GM21390 (cell line): ENCODE data around the gene AOPEP.

Experiments used
- ATAC-seq: cut with Tn5 transposase; IDR thresholded peaks from one replicate; pipeline ENCODE4 v1.9.1; 2021; ENCODE audit not compliant: unreplicated experiment

AOPEP gene

DNA sequence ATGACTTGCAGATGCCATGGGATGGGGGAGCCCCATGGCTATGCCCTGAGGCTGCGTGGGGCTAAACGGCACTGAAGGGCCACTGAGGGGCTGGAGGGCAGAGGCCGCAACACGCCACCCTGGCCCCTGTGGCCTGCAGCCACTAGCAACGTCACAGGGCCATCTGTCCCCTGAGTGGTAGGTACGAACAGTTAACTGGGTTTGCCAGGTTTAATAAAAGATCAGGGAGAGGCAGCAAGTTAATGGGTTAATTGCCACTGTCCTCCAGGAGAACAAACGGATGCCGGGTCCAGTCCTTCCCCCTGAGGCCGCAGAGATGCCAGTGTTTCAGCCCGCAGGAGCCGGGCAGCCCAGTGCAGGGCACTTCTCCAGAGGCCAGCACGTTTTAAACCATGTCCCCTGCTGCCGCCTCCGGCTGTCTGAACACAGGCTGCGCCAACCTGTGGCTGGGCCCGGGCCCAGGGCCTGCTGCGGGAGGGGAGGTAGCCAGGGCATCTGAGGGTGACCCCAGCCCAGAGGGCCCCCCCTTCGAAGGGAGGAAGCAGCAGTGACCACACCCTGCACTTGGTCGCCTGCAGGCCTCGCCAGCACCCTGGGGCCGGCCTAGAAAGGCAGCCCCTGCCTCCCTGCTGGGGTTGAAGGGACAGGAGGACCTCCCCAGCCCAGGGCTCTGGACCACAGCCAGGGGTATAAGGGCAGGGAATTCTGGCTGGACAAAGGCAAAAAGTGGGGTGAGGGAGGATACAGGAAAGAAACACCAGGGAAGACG lies 363.7 kb downstream of the AOPEP start:
- ATAC-seq = no peak

DNA sequence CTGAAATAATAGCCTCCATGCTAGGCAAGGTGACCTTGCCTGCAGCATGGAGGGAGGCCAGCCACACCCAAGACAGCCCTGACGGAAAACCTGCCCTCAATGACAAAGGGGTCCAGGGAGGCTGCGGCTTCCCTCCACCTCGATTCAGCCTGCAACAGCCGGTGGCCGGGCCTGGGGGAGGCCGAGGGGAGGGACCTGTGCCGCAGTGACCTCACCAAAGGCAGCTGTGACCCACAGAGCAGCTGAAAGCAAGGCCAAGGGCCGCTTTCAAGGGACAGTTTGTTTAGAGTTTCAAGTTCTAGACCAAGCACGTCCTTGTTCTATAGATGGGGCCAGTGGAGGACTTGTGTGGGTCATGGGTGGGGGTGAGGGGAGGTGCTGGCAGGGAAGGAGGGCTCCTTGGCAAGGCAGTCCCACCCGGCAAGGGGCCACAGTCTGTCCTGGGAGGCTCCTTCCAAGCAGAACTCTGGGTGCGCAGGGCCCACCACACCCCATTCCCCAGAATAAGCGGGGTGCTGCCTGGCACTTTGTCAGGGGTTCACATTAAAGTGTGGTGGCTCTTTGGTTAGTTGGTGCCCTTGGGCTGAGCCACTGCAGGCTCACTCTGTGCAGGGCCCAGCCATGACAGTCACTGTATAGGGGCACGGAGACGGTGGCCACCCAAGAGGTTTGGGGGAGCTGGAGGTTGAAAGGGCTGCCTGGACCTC lies 364.5 kb downstream of the AOPEP start:
- no peak for ATAC-seq

DNA sequence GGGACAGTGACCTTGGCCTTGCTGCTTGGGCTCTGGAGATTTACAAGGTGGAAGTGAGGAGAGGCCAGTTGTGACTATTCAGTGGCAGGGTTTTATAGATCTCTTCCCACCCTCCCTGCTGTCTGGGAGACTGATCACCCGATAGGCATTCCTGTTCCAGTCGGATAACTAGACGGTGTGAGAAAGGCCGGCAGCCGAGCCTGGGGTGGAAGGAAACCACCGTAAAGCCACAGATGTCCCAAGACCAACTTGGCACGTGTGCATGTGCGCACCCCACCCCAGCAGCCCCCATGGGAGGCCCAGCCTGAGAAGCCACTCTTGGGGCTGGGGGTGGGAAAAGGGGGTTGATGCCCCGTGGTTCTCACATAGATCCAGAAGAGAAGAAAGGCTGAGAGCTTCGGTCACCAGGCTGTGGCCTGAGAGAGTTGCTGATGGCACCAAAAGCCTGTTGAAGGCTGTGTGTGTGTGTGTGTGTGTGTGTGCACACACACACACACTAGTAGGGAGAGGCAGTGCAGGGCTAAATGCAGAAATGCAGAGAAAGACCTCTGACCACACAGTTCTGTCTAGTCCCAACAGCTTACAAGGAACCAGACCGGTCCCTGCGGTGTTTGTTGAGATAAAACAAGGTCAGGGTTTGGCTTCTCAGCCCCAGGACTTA lies 365.2 kb downstream of the AOPEP start:
- no peak for ATAC-seq

DNA sequence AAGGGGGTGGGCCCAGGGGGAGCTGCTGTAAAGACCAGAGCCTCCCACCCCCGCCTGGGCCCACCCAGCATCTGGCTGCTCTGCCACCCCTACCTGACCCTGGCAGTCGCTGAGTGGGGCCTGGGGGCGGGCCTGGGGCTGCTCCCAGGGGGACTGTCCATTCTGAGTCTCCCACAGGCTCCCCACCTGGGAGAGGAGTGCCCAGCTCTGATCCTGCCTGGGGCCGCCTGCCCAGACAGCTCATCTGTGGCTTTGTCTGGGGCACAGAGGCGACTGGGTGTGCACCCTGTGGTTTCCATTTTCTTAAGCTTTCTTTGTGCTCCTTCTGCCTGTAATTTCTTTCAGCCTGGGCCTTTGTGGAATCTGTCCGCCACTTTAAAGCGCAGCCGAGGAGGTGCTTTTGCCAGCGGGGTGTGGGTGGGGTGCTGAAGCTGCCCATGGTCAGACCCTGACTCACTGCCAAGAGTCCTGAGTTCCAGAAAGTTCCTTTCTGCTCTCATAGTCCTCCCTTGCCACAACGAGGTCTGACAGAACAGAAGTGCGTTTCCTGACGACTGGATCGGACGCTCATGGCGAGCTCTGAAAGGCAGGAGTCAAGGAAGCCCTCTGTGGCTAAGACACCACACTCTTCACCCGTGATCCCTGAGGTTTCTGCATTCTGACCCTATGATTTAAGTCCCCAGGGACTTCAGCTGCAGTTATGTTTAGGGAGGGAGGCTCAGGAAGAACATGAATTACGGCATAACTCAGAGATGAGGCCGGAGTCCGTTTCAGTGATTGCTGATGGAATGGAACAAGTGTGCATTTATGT lies 366.0 kb downstream of the AOPEP start:
- ATAC-seq = no peak

DNA sequence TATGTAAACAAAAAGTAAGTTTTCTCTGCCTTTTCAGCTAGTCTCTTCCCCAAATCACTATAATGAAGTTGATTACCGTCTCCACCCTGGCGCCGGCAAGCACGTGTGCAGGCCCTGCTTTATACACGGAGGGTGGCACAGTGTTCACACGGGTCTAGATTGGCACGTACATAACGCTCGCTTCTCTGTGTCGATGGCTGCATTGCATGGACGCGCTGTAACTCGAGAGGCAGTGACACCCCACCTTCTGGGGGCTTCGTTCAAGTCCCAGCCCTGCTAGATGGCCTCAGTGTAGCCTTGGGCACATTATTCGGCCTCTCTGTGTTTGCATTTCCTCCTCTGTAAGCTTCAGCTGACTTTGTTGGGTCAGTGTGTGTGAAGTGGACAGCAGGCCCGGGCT lies 367.1 kb downstream of the AOPEP start:
- no peak for ATAC-seq

DNA sequence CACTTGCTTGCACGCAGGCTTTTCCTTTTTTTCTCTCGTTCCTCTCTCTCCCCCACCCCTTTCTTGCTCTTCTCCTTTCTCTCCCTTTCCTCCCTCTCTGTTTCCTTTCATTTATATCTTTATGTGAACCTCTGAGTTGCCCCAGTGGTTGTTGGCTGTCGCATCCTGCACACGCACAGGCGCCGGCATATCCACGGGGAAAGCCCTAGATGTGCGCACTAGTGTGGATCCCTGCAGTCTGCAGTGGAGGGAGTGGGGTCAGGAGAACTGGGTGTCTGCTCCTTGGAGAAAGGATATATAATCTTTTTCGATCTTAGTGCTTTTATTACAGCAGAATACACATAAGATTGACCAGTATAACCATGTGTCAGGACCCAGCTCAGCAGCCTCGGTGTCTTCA lies 367.5 kb downstream of the AOPEP start:
- ATAC-seq = no peak

DNA sequence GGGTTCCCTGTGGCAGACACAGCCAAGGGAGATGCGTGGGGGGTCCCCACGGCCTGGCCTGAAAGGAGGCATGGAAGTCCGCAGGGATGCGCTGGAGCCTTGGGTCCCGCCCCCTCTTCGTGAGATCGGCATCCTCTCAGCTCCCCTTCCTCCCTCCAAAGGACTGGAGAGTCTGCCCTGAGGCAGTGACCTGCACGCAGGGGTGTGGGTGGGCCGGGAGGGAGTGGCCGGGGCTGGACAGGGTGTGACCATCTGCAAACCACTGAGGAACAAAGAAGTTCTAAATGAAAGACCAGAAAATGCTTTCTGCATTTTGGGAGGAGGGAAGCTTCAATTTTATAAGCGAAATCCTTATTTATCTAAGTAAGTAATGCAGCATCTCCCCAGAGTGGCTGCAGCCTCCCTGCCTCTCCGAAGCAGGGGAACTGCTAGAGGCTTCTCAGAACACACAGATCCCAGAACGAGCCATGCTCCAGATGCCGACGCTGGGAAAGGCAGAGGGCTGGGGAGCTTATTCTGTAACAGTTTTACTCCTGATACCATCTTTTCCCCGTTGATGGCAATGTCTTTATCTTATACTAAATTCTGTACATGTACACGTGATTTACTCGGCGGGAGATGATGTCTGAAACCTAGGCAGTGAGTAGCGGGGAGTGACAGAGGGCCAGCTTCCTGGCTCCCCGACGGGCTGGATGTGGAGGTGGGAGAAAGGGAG lies 369.3 kb downstream of the AOPEP start:
- ATAC-seq = no peak

DNA sequence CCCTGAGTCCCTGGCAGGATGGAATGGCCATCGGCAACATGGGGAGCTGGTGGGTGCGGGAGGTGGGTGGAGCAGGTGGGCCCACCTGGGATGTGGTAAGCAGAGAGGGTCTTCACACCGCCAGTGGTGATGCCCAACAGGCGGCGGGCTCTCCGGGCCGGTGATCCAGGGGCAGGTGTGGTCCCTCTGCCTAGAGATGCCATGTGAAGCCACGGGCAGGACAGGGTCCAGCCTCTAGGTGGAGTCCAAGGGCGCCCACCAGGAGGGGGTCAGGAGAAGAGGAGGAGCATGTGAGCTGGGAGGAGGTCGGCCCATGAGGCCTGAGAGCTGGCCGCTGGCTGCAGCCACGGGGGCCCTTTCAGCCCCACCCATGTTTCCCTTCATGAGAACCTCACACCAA lies 369.9 kb downstream of the AOPEP start:
- no peak for ATAC-seq

DNA sequence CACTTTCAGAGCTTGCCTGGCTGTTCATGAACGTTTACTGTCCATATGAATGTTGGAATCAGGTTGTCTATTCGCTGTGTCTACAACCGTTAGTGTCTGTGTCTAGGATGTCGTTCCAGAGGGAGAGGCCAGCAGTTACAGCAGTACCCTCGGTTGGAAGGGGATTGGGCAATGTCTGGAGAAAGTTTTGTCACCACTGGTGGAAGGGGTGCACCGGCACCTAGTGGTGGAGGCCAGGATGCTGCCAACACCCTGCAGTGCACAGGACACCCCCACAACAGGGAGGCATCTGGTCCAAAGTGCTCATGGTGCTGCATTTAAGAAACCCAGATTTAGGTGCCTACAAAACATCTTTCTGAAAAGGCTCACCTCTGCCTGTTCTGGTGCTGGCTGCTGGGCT lies 370.3 kb downstream of the AOPEP start:
- no peak for ATAC-seq

DNA sequence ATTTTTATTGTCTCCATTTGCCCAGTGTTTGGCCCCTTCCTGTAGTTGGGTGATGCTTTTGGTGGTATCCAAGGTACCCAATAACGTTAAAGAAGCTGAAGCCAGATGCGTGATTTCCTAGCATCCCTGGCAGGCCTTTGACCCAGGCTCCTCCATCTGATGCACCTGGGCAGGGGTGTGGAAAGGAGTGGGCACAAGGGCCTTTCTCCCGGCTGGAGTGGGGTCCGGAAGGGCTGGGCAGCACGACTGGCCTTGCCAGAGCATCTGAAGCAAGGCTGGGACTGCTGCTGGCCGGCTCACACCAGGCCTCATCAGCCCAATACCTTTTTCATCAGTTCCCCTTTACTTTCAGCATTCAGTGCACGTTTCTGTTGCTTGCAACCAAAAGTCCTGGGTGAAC lies 370.8 kb downstream of the AOPEP start:
- no peak for ATAC-seq

DNA sequence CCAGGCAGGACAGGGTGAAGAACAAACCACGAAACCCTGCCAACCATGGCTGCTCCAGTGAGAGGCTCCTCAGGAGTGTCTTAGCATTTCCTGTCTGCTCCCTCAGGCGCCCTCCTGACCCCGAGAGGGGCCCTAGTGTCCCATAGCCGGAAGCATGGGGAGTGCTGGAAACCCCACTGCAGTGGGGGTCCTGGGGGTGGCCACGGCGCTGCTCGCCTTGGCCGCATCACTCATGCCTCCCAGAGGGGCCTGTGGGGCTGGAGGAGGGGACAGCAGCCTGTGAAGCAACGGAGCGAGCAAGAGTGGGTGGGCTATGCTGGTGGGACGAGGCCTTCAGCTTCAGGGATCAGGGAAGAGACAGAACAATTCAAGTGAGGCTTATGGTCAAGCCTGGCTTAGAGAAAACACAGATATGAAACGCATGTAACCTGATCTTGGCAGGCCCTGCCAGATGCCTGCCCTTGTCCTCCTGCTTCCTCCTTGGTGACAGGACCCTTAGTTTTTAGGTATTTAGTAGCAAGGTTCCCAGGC lies 372.0 kb downstream of the AOPEP start:
- ATAC-seq = no peak

DNA sequence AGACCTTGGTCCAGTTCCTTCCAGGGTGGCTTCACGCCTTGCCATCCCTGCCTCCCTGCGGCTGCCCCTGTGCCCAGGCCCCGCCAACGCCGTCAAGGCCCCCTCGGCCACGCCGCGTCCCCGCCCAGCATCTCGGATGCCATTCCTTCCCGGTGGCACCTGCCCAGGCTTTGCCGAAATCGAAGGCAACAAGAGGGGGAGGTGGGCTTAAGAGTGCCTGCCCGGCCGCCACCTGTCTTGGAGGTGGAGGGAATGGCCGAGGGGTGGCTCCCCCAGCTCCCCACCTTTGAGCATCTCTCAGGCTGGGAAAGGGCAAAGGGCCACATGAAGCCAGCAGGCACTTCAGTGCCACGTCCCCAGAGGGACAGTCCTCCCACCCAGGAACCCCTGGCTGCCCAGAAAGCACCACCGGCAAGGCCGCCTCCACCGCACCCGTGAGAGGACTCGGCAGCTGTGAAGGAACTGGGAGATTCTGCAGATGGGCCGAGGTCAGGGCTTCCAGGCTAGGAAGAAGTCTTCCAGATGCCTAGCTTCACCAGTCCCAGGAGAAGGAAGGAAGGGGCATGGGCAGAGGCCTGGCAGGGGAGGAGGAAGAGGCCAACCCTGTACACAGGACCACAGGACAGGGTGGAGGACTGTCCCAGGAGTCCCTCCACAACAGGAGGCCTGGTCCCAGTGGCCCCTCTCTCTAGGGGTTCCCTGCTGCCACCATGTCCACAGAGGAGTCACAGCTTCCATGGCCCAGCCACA lies 373.0 kb downstream of the AOPEP start:
- ATAC-seq = no peak

DNA sequence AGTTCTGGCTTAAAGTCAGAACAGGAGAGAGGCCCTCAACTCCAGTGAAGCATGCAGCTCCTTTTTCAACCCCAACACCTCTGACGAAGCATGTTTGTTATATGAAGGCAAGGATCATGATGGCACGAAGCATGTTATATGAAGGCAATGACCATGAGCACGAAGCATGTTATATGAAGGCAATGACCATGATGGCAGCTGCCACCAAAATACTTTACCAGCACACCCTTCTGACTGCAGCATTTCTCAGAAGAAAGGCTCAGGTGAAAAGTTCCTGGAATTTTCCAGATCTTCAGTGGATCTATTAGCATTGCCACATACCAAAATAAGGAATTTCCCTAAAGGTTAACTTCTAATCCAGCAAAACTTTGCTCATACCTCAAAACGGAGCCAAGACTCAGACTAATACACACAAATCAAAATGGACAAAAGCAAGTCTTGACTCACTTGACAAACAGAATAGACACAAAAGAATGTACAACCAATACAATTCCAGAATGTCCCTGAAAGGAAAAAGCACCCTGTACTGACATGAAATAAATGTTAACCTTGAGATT lies 373.6 kb downstream of the AOPEP start:
- ATAC-seq = no peak

DNA sequence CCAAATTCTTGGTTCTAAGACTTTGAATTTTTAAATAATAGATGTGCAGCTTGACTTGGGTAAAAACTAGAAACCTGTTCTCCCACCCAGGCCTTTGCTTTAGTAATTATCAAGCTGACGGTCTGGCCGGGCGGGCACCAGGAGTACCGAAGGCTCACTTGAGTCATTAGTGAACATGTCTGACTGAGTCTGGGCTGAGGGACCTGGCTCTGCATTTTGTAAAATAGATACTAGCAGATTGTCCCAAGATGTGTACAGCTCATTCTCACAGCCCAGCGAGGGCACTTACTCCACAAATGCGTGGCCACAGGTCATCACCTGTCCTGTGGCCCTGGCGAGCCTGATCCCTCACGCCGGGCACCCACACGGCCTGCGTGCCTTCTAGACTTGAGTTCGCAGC lies 374.8 kb downstream of the AOPEP start:
- no peak for ATAC-seq

DNA sequence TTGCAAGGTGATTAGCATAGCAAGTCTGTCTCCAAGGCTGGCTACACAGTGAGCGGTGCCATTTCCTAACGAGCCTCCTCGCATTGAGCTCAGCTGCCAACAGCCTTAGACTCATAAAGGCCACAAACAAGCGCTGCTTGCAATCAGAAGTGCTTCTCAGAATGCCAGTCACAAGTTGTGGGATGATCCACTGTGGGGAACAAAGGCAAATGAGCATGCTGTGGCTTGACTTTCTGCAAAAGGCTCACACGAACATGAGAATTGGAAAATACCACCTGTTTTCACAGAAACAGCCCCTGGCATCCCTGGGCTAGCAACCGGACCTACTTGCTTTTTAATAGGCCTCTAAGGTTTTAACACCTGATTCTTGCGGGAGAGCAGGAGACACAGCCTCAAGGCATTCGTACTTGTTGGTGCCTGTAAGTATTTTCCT lies 375.5 kb downstream of the AOPEP start:
- no peak for ATAC-seq

DNA sequence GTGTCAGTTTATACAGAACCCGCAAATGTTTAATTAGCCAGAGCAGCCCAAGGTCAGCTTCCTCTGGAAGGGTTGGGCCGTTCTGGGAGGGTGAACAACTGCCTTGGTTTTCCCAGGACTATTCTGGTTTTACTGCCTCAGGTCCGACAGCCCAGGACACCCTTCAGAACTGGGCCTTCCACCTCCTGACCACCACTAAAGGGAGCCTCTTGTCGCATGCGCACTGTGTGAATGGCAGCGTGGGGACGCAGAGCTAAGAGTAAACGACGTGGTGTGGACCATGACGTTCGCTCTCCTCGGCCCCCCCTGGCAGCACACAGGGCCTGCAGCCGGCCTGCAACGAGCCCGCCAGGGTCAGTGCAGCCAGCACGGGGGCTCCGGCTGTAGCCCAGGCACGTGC lies 376.1 kb downstream of the AOPEP start:
- no peak for ATAC-seq

DNA sequence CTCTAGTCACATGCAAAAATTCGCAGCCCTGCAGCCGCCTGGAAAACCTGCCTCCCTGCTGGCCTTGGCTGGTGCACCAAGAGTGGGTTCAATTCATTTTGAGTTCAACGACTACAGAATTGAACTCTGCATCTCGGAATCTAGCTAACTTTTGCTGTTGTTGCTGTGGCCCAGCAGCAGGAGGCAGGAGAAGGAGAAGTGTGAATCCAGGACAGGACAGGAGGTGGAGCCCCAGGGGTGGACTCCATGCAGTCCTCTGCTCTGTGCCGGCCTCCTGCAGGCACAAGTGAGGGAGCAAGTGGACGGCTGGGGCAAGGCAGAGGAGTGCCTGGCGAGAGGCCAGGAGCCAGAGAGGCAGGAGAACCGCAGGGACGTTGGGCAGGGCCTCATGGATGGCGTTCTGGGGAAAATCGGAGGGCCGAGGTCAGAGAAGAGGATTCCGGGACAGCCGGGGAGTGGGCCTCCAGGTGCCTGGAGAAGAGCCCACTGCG lies 376.8 kb downstream of the AOPEP start:
- ATAC-seq = no peak

DNA sequence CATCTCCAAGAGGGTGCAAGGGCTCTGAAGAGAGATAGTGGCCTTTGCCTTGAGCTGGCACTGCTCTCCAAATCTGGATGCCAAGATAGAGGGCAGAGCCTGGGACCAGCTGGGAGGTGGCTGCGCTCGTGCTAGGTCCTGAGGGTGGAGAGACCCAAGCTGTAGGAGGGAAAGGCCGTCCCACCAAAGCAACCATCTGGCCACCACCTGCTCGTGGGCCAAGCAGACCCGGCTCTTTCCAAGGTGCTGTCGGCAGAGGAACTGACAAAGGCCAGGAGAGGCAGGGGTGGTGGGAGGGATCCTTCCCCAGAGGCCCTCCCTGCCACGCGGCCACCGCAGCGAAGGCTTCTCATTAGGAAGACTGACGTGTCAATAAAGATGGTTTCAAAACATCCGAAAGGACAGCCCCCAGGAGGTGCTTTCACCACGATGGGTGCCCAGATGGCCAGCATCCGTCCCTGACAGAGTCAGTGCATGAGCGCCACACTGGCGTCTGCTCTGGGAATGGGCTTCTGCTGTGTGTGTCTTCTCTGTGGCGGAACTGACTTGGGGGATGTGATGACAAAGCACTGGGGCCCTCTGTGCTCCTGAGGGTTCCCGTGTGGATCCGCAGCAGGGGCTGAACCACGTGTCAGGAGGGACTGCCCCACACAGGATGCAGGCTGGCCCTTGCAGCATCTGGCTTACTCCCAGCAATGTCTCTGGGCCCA lies 377.5 kb downstream of the AOPEP start:
- no peak for ATAC-seq

DNA sequence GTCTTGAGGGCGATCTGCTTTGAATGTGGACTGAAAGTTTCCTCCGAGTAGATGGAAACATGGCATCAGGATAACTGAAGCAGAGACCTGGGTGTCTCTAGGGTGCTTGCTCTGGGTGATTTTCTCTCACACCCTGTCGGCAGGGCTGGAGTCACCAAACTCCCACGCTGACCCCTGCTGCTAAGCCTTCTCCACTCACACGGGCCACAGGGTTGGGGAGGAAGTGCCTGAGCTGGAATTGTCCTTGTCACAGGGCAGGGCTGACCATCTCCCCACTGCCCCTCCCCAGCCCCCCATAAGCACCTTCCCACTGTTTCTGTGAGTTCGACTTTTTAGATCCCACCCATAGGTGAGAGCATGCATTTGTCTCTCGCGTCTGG lies 378.1 kb downstream of the AOPEP start:
- no peak for ATAC-seq
